HepG2 (cell line): ENCODE data around the gene KCNJ14. TPM values are rescaled to one million over a fixed set of nuclear protein-coding genes. Genes with fewer than 3 reads are reported as not detected.

Experiments used
- ATAC-seq: fragments of 200-7000 bp; cut with Tn5 transposase; 3 replicates; pipeline ENCODE4 v1.9.1; 2020; ENCODE audit warnings: mild to moderate bottlenecking, moderate library complexity
- BruUV-seq: library from RNA; stranded (reverse); fragments of 400-500 nt; replicated peaks from 2 replicates; lab custom pipeline; 2021; lab: Mats Ljungman, UMichigan
- CTCF ChIA-PET: fragments of 300-600 bp; formaldehyde crosslinking; extraction: SDS; loops from one replicate; lab custom pipeline; 2021; ENCODE audit warnings: low total read pairs, inconsistent platforms, low intra/inter-chr PET ratio; lab: Yijun Ruan, JAX
- POLR2A ChIA-PET: fragments of 350-600 bp; sonication (Branson Sonifier 250); formaldehyde crosslinking; loops from one replicate; lab custom pipeline; 2020; ENCODE audit warnings: antibody characterized with exemption, inconsistent platforms; lab: Yijun Ruan, JAX
- DNase-seq: peaks from one replicate; pipeline ENCODE4 v3.0.0-alpha.2; 2015; ENCODE audit warnings: low spot score
- FAIRE-seq: peaks from 3 replicates; lab custom pipeline; 2011; peaks lifted over from hg19 to GRCh38; lab: Jason Lieb, UNC
- H2AFZ ChIP-seq: one replicate; pipeline ENCODE4 v1.6.1; 2011; ENCODE audit warnings: low read length, inconsistent platforms
- H3K27ac ChIP-seq: fragments of 300-600 bp; 3 replicates; pipeline ENCODE4 v1.8.0; 2011; ENCODE audit warnings: mixed run types, mild to moderate bottlenecking, mixed read lengths, low read length, inconsistent platforms; ENCODE audit not compliant: insufficient read depth; ENCODE audit errors: extremely low read length
- H3K27me3 ChIP-seq, 2 experiments: fragments of 200-600 bp in 1 of 2; 2 replicates in 1 of 2; 3 replicates in 1 of 2; pipeline versions ENCODE4 v1.6.0 to v1.8.0; 2011; ENCODE audit warnings: low read length in 2 of 2, mild to moderate bottlenecking in 2 of 2, moderate library complexity in 2 of 2, inconsistent platforms in 1 of 2; ENCODE audit not compliant: insufficient read depth in 2 of 2, control insufficient read depth in 1 of 2
- H3K36me3 ChIP-seq, 2 experiments: fragments of 200-600 bp in 1 of 2; replicated peaks in 1 of 2; 2 replicates in 1 of 2; 3 replicates in 1 of 2; pipeline versions ENCODE4 v1.5.1 to v1.8.0; 2011; ENCODE audit warnings: low read length in 2 of 2, inconsistent platforms in 1 of 2; ENCODE audit not compliant: insufficient read depth in 2 of 2, control insufficient read depth in 1 of 2
- H3K4me1 ChIP-seq: 2 replicates; pipeline ENCODE4 v1.5.1; 2012; ENCODE audit warnings: low read length, inconsistent platforms; ENCODE audit not compliant: insufficient read depth
- H3K4me2 ChIP-seq: 2 replicates; pipeline ENCODE4 v1.6.0; 2011; ENCODE audit warnings: low read depth, low read length, inconsistent platforms
- H3K4me3 ChIP-seq, 3 experiments: fragments of 200-600 bp in 1 of 3; sonication (generic), shearing (Covaris generic) in 1 of 3; replicated peaks in 1 of 3; 2 replicates each; pipeline ENCODE4 v1.5.1; 2011 to 2016; ENCODE audit warnings: low read length in 3 of 3, inconsistent platforms in 2 of 3, low read depth in 2 of 3, mild to moderate bottlenecking in 2 of 3, control low read depth in 1 of 3, mixed read lengths in 1 of 3; ENCODE audit not compliant: insufficient read depth in 1 of 3
- H3K79me2 ChIP-seq: one replicate; pipeline ENCODE4 v1.6.1; 2011; ENCODE audit warnings: low read length, inconsistent platforms; ENCODE audit not compliant: insufficient read depth
- H3K9ac ChIP-seq: 2 replicates; pipeline ENCODE4 v1.6.0; 2011; ENCODE audit warnings: mild to moderate bottlenecking, low read depth, low read length, inconsistent platforms; ENCODE audit not compliant: insufficient read depth
- H3K9me3 ChIP-seq: 2 replicates; pipeline ENCODE4 v1.5.1; 2012; ENCODE audit warnings: mild to moderate bottlenecking, low read length
- H4K20me1 ChIP-seq: 2 replicates; pipeline ENCODE4 v1.6.0; 2011; ENCODE audit warnings: inconsistent platforms, mild to moderate bottlenecking, low read length, moderate library complexity; ENCODE audit not compliant: insufficient read depth
- ADNP ChIP-seq: sonication (generic); formaldehyde crosslinking; IDR thresholded peaks from 2 replicates; pipeline ENCODE4 v1.4.0; 2020; ENCODE audit warnings: missing genetic modification reagents
- HOXD1 ChIP-seq: sonication (generic); formaldehyde crosslinking; IDR thresholded peaks from 2 replicates; pipeline ENCODE4 v1.5.0; 2020; ENCODE audit warnings: missing genetic modification reagents
- KDM5B ChIP-seq: sonication (generic); formaldehyde crosslinking; IDR thresholded peaks from 2 replicates; pipeline ENCODE4 v1.4.0; 2020; ENCODE audit warnings: missing genetic modification reagents, mild to moderate bottlenecking, borderline replicate concordance
- NCOA1 ChIP-seq: sonication (generic); formaldehyde crosslinking; IDR thresholded peaks from 2 replicates; pipeline ENCODE4 v1.9.0; 2021; ENCODE audit warnings: missing genetic modification reagents
- ONECUT2 ChIP-seq: sonication (generic); formaldehyde crosslinking; IDR thresholded peaks from 2 replicates; pipeline ENCODE4 v1.4.0; 2020; ENCODE audit warnings: missing genetic modification reagents
- PBX3 ChIP-seq: sonication (generic); formaldehyde crosslinking; IDR thresholded peaks from 2 replicates; pipeline ENCODE4 v1.8.1; 2023; ENCODE audit warnings: missing genetic modification reagents, inconsistent platforms, borderline replicate concordance
- POLR2A ChIP-seq, 2 experiments: IDR thresholded peaks; 2 replicates each; pipeline ENCODE4 v1.6.1; 2011; ENCODE audit warnings: low read depth in 2 of 2, low read length in 2 of 2, mild to moderate bottlenecking in 1 of 2, moderate library complexity in 1 of 2; ENCODE audit not compliant: insufficient read depth in 1 of 2
- SP2 ChIP-seq: sonication (generic); formaldehyde crosslinking; IDR thresholded peaks from 2 replicates; pipeline ENCODE4 v1.5.1; 2020; ENCODE audit warnings: mild to moderate bottlenecking, missing genetic modification reagents
- TCF7L2 ChIP-seq: IDR thresholded peaks from 2 replicates; pipeline ENCODE4 v1.6.1; 2011; ENCODE audit warnings: mild to moderate bottlenecking, low read depth, low read length, moderate library complexity
- THAP9 ChIP-seq: sonication (generic); formaldehyde crosslinking; IDR thresholded peaks from 2 replicates; pipeline ENCODE4; 2020; ENCODE audit warnings: missing genetic modification reagents, mild to moderate bottlenecking, borderline replicate concordance
- TOPORS ChIP-seq: sonication (generic); formaldehyde crosslinking; IDR thresholded peaks from 2 replicates; pipeline ENCODE4 v1.8.0; 2023; ENCODE audit warnings: mild to moderate bottlenecking, missing genetic modification reagents
- ZFP36L2 ChIP-seq: sonication (generic); formaldehyde crosslinking; IDR thresholded peaks from 2 replicates; pipeline ENCODE4 v1.4.0; 2020; ENCODE audit warnings: missing genetic modification reagents
- ZNF136 ChIP-seq: sonication (generic); formaldehyde crosslinking; IDR thresholded peaks from 2 replicates; pipeline ENCODE4 v1.8.1; 2022; ENCODE audit warnings: low read depth, mild to moderate bottlenecking, moderate library complexity, missing genetic modification reagents
- ZNF75D ChIP-seq: sonication (generic); formaldehyde crosslinking; IDR thresholded peaks from 2 replicates; pipeline ENCODE4 v1.8.1; 2023; ENCODE audit warnings: missing genetic modification reagents, mild to moderate bottlenecking, borderline replicate concordance
- ZNF768 ChIP-seq: sonication (generic); formaldehyde crosslinking; IDR thresholded peaks from 2 replicates; pipeline ENCODE4 v1.4.0; 2020; ENCODE audit warnings: missing genetic modification reagents
- ZNF83 ChIP-seq: sonication (generic); formaldehyde crosslinking; IDR thresholded peaks from 2 replicates; pipeline ENCODE4 v1.4.0; 2020; ENCODE audit warnings: missing genetic modification reagents, mild to moderate bottlenecking, borderline replicate concordance
- ZNF850 ChIP-seq: sonication (generic); formaldehyde crosslinking; conservative IDR thresholded peaks from 2 replicates; pipeline ENCODE4 v1.9.0; 2021; ENCODE audit warnings: mild to moderate bottlenecking, missing genetic modification reagents
- WGBS: methylation state at CpG from one replicate; pipeline ENCODE4 v1.1.6; 2017; ENCODE audit warnings: low lambda C conversion rate; 5-methylcytosine and 5-hydroxymethylcytosine counted together
- in situ Hi-C: cut with HindIII; loops from 2 replicates; pipeline ENCODE4 v1.10.0; 2017; ENCODE audit warnings: low pct_unique_long_range_greater_than_20kb; ENCODE audit not compliant: extremely low pct_ligation_motif_present
- intact Hi-C: fragments of 100-400 bp; cut with micrococcal nuclease; formaldehyde crosslinking; loops from one replicate; pipeline ENCODE4 v1.10.0; 2022; ENCODE audit not compliant: unreplicated experiment
- polyA plus RNA-seq, 8 experiments: library from polyadenylated mRNA; depleted of rRNA in 3 of 8; stranded (reverse) in 7 of 8; unstranded in 1 of 8; fragments of >200 nt; fragmentation: Illumina TruSeq in 4 of 8; extraction: Trizol in 4 of 8; gene quantifications; 2 replicates each; pipeline versions ENCODE4 v1.2.1 to v1.2.3, GENCODE V29; 2011 to 2016; ENCODE audit warnings: low read depth in 4 of 8, missing spikeins in 1 of 8, mixed read lengths in 1 of 8; ENCODE audit not compliant: insufficient read depth in 1 of 8
- total RNA-seq, 5 experiments: library from RNA; depleted of rRNA; stranded (reverse); fragments of >200 nt; fragmentation: Illumina TruSeq; extraction: Trizol; gene quantifications; 2 replicates each; pipeline ENCODE4 v1.2.3, GENCODE V29; 2016; ENCODE audit warnings: low read depth in 1 of 5

Gene KCNJ14
- total and polyA plus RNA-seq, 2 of the 13 experiments (the other 11 are each of a cell fraction or from before 2014, with no cell fraction given) = 0.20 to 0.51 TPM

- no peak for FAIRE-seq
- in situ Hi-C loops = no loop called here
- TF ChIP-seq ZNF136 (CRISPR knock-in tag) (no peak), ZNF75D (CRISPR knock-in tag) (no peak), THAP9 (CRISPR knock-in tag) (0 out of 2 replicates have a peak, but pooled peaks have one; percentile 5), TCF7L2 (no peak), POLR2A (IDR thresholded peaks at IDR 0.05; ENCODE audit: insufficient read depth in 1 of 2, low read depth in 2 of 2, low read length in 2 of 2) (no peak), NCOA1 (CRISPR knock-in tag) (no peak), ZNF850 (no peak), SP2 (CRISPR knock-in tag) (no peak), ZFP36L2 (CRISPR knock-in tag) (no peak), TOPORS (CRISPR knock-in tag) (no peak), ADNP (CRISPR knock-in tag) (no peak), PBX3 (CRISPR knock-in tag) (no peak), ZNF83 (CRISPR knock-in tag) (0 out of 2 replicates have a peak, but pooled peaks have one; percentile 2), ONECUT2 (CRISPR knock-in tag) (no peak), KDM5B (no peak), ZNF768 (CRISPR knock-in tag) (0 out of 2 replicates have a peak, but pooled peaks have one; percentile 5), HOXD1 (CRISPR knock-in tag) (no peak)
These were observed 42.6 kb downstream of the KCNJ14 start for GRCh38 chr19:48497728-48498594.

More at GRCh38 chr19:48497728-48498594, 42.6 kb downstream of the KCNJ14 start:
- intact Hi-C loops = no loop called here
- no peaks in the 10 kb centered on the region; a peak in 1 of 5 replicates for H3K36me3 ChIP-seq
- no peak for ATAC-seq
- H3K4me2 ChIP-seq = peak overlapping the region; percentile 84
- POLR2A ChIA-PET = no interaction called here
- no peaks in the 10 kb centered on the region for H3K9me3 ChIP-seq
- H3K27ac ChIP-seq = no peak overlapping the region
- no TSS peak for BruUV-seq
- peak overlapping the region; percentile 44; the same call in 1 of the 2 replicates for H3K9ac ChIP-seq
- no peak overlapping the region for H2AFZ ChIP-seq
- no peak for DNase-seq
- H3K4me1 ChIP-seq = peaks cover 43% of the 10 kb centered on the region
- WGBS = 47% methylated on average over 26 of the region's 46 CpGs
- H3K4me3 ChIP-seq = peak overlapping the region in 2 of 3 experiments; percentile 38 to 64; a peak in 3 of 6 replicates
- peaks cover 0 to 9% of the 10 kb centered on the region in 2 experiments; a peak in 1 of 5 replicates for H3K27me3 ChIP-seq
- H3K79me2 ChIP-seq = no peaks in the 10 kb centered on the region
- CTCF ChIA-PET = no interaction called here
- H4K20me1 ChIP-seq = no peaks in the 10 kb centered on the region
